ENCODE data around the gene AMFR.

AMFR gene

GRCh38 chr16:56425439-56425832, at the start of gene AMFR:
TSS of gene AMFR (minus strand) at chr16:56425545. CDS start at chr16:56425327, 218 bp downstream.
- DNase-seq (ENCODE audit: low read depth in 2 of 2) = peak; percentile 30 to 40

DNA sequence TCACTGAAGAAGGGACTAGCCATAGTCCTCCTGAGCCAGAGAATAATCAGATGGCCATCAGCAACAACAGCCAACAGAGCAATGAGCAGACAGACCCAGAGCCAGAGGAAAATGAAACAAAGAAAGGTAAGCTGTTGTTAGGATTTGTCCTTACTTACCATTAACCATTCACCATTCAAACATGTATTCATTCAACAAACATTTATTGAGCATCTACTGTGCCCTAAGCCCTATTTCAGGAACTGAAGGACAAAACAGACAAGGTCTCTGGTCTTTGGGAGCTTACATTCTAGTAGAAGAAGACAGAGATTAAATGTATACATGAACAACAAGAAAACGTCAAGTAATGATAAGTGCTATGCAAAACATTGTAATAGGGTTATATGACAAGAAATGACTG, 45.3 kb upstream of the AMFR start:
- no peak for DNase-seq (ENCODE audit: low read depth in 2 of 2)

DNA sequence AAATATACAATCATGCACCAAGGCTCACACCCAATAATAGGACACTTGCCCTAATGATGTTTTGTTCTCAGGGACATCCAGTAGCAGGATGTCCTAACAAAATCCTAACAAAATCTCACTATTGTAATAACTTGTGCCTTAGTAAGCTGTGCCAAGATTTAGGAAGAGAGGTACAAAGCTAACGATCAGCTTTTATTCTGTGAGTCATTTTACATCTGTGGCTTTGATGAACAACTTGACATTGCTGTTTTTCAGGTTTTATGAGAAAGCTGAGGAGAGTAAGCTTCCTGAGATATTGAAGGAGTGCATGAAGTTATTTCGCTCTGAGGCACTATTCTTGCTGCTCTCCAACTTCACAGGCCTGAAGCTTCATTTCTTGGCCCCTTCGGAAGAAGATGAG, 44.9 kb upstream of the AMFR start:
- no peak for DNase-seq (ENCODE audit: low read depth in 2 of 2)

DNA sequence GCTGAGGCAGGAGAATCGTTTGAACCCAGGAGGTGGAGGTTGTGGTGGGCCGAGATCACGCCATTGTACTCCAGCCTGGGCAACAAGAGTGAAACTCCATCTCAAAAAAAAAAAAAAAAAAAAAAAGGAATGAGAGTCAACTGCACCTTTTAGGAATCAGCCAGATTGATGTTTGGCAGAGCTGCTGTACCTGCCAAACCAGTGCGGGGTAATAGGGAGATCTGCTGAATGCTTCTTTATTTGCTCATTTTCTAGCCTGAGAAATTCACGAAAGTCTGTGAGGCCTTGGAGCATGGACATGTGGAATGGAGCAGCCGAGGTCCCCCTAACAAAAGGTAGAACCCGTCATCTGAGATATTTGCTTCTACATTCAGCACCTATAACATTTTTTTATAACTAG, 44.4 kb upstream of the AMFR start:
- no peak for DNase-seq (ENCODE audit: low read depth in 2 of 2)

DNA sequence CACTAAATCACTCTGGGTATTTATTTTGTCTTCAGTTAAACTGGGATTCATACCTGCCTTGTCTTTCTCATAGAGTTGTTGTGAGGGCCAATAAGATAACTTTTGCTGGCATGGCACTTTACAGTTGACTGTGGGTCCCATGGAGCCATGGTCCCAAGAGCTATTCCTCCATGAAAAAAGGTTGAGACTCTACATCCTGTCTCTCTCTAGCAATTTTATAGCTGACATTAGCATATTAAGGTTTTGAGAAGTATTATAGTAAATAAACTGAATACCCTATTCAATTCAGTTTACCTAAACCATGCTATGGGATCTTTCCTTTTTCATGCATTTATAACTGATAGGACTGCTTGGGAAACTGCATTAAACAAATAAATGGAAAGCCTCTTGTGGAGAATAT, 43.5 kb upstream of the AMFR start:
- no peak for DNase-seq (ENCODE audit: low read depth in 2 of 2)

GRCh38 chr16:56466344-56466743, 41.0 kb upstream of the AMFR start:
- DNase-seq (ENCODE audit: low read depth in 2 of 2) = no peak

DNA sequence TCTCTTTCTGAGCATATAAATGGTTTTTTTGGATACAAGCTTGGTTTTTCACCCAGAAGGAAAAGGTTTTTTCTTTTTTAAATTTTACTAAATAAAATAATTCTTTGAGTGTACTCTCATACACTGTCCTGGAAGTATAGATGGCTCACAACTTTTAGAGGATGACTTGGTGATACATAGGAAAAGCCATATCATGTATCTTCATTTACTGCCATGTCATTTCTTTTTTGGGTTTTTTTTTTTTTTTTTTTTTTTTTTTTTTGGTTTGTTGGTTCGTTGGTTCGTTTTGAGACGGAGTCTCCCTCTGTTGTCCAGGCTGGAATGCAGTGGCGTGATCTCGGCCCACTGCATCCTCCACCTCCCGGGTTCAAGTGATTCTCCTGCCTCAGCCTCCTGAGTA, 37.8 kb upstream of the AMFR start:
- no peak for DNase-seq (ENCODE audit: low read depth in 2 of 2)

DNA sequence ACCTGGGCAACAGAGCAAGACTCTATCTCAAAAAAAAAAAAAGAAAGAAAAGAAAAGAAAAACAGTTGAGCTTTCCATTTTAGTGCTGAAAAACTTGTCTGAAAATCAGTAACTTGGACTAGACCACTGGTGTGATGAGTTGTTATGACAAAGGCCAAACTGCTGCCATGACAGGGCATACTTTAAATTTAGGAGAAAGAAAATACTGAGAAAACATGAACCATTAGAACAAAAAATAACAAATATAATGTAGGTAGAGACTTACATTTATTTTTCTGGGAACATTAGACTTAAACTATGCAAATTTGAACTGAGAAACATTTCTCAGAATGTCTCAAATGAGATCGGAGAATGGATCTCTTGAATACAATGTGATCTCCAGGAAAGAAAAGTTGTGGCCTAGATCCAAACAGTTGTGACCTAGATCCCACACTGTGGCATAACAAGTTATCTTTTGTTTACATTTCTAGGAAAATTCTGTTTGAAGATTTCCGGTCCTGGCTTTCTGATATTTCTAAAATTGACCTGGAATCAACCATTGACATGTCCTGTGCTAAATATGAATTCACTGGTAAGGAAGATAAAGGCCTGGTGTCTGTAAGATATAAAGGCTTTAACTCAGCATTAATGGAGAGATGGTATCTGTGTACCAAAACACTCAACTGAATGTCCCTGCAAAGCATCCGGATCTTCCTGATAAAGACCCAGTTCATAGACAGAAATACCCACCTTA, 36.9 kb upstream of the AMFR start:
- no peak for DNase-seq (ENCODE audit: low read depth in 2 of 2)

DNA sequence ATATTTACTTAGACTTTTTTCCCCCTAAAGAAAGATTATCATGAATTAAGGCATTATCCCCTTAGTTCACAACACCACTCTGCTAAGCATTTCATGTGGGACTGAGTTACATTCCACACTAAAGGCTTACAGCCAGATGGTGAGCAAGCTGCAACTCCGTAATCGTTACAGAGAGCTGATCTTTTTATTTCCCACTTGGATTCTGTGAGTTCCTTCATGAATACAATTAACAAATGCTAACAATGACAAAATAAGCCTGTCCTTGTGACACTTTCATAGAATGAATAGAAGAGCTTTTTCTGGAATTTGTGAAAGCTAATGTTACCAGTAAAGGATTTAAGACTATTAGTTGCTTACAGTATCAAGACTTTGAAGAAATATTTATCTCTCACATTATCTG, 34.8 kb upstream of the AMFR start:
- DNase-seq (ENCODE audit: low read depth in 2 of 2) = no peak

- no peak for DNase-seq (ENCODE audit: low read depth in 2 of 2)
Observed at GRCh38 chr16:56457927-56458470, 32.7 kb upstream of the AMFR start.

GRCh38 chr16:56451753-56452689, 26.7 kb upstream of the AMFR start:
- no peak for DNase-seq (ENCODE audit: low read depth in 2 of 2)

GRCh38 chr16:56450986-56451752, 25.8 kb upstream of the AMFR start, which contains the start of the genes NUDT21 and OGFOD1:
TSS of gene NUDT21 (minus strand) at chr16:56451332. CDS start at chr16:56451202, 130 bp downstream.
TSS of gene OGFOD1 (plus strand) at chr16:56451554. CDS start at chr16:56451613, 59 bp downstream.
- peak; percentile 83 for DNase-seq (ENCODE audit: low read depth in 2 of 2)

- DNase-seq (ENCODE audit: low read depth in 2 of 2) = no peak
Observed at GRCh38 chr16:56450275-56450985, 25.1 kb upstream of the AMFR start.

GRCh38 chr16:56448005-56448404, 22.7 kb upstream of the AMFR start:
- DNase-seq (ENCODE audit: low read depth in 2 of 2) = no peak

- no peak for DNase-seq (ENCODE audit: low read depth in 2 of 2)
Observed at GRCh38 chr16:56447286-56447685, 21.9 kb upstream of the AMFR start.

DNA sequence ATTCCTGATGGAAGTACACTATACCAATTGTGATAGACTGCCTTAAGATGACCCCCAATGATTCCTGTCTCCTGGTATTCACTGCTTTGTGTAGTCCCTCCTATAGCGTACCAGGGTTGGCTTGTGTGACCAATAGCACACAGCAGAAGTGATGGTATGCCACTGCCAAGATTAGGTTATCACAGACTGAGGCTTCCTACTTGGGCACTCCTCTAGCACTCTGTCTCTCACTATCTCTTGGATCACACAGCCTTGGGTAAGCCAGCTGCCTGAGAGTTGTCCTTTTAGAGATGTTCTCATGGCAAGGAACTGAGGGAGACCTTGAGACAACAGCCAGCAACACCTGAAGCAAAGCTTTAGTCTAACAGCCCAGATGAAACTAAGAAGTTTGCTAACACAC, 12.7 kb upstream of the AMFR start:
- DNase-seq (ENCODE audit: low read depth in 2 of 2) = no peak

GRCh38 chr16:56436258-56436657, 10.9 kb upstream of the AMFR start:
- no peak for DNase-seq (ENCODE audit: low read depth in 2 of 2)

GRCh38 chr16:56428091-56428490, 2.7 kb upstream of the AMFR start:
- DNase-seq (ENCODE audit: low read depth in 2 of 2) = no peak

DNA sequence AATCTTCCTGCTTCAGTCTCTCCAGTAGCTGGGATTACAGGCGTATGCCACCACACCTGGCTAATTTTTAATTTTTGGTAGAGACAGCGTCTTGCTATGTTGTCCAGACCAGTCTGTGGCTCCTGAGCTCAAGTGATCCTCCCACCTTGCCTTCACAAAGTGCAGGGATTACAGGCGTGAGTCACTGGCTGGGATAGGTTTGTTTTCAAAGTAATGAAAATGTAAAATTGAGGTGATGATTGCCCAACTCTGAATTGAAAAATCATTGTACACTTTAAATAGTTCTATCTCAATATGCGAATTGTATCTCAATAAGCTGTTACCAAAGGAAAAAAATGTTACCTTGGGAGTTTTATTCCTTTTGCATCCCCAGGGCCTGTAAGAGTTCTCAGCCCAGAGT, 1.2 kb upstream of the AMFR start:
- no peak for DNase-seq (ENCODE audit: low read depth in 2 of 2)

GRCh38 chr16:56424791-56425438, 430 bp downstream of the AMFR start:
- peak in 1 of 2 experiments; percentile 15 for DNase-seq (ENCODE audit: low read depth in 2 of 2)

- no peak for DNase-seq (ENCODE audit: low read depth in 2 of 2)
Observed at GRCh38 chr16:56424404-56424764, 961 bp downstream of the AMFR start.

Data from stimulated activated CD4-positive, alpha-beta T cell treated with anti-CD3 and anti-CD28 coated beads, Interleukin-12 subunit alpha, Interleukin-12 subunit beta, amount 100 ng/mL, for 24 hours (primary cell).